GM12801 (cell line): ENCODE results near the gene CCHCR1.

Experiments
- TF ChIP-seq, protein P1 (sequence below): IDR thresholded peaks from one replicate; pipeline ENCODE4 v1.5.1; 2011; ENCODE audit warnings: control low read depth; ENCODE audit not compliant: insufficient read length; ENCODE audit errors: extremely low read depth

The CCHCR1 gene

DNA sequence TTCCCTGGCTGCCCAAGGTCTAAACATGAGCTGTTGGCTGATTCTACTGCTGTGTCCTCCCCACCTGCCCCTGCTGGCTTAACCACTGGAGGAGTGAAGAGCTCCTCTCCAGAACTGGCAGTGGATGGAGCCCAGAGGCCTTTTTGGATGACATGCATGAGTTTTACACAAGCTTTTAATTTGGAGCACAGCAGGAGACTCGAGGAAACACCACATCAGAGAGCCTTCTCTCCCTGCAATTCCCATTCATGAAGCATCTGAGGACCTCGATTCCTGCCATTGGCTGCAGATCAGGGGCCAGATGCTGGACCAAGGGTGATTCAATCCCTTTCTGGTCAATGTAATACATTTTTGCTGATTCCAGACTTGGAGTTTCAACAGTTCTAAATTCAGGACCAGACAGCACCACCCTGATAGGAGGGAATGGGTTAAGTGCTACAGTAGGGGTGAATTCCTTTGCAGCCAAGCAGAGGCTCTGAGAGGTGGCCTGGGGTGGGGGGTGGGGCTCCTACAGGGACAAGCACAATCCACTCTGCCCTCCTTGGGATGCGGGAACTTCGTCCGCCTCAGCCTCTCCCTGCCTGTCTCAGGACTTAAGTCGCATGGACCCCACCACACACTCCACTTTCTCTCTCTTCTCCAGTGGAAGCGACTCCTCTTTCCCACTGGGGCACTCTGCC, 43.6 kb downstream of the CCHCR1 start:
- TF ChIP-seq, protein P1, sequence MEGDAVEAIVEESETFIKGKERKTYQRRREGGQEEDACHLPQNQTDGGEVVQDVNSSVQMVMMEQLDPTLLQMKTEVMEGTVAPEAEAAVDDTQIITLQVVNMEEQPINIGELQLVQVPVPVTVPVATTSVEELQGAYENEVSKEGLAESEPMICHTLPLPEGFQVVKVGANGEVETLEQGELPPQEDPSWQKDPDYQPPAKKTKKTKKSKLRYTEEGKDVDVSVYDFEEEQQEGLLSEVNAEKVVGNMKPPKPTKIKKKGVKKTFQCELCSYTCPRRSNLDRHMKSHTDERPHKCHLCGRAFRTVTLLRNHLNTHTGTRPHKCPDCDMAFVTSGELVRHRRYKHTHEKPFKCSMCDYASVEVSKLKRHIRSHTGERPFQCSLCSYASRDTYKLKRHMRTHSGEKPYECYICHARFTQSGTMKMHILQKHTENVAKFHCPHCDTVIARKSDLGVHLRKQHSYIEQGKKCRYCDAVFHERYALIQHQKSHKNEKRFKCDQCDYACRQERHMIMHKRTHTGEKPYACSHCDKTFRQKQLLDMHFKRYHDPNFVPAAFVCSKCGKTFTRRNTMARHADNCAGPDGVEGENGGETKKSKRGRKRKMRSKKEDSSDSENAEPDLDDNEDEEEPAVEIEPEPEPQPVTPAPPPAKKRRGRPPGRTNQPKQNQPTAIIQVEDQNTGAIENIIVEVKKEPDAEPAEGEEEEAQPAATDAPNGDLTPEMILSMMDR: no peak

DNA sequence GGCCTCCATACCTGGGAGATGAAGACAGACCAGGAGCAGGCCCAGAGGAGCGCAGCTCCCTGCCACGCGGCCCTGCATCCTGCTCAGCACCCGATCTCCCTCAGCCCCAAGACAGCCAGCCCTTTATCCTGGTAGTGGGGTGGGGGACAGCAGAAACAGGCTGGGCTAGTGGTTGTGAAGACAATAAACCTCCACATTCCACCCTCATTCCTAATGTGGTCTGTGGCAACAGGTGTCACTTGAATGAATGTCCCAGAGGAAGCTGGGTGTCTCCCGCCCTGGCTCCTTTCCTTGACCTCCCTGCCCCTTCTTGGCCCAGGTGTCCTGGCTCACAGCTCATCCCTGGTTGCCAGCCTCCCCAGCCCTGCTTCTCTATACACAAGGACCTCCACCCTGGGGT, 45.1 kb downstream of the CCHCR1 start, which contains the start of gene C6orf15:
TSS of gene C6orf15 (minus strand) at position 98 of the 400 bp plus-strand sequence. CDS start at position 78, 20 bp downstream.
- TF ChIP-seq, protein P1: no peak

DNA sequence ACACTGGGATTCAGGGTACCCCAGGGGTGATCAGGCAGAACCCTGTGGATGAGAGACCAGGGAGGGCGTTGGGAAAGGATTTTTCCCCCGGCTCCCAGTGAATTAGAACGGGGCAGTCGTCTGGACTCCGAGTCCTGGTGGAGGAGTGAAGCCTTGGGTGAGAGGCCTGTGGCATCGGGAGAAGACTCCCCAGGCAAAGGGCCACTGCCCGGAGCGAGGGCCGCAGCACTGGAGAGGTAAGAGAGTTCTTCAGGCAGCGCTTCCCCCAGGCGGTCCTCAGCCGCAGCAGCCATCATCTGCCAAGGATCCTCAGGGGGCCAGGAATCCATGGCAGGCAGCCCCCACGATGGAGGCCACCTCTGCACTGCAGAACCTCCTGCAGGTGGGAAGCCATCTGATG, 45.9 kb downstream of the CCHCR1 start:
- TF ChIP-seq, protein P1: no peak

DNA sequence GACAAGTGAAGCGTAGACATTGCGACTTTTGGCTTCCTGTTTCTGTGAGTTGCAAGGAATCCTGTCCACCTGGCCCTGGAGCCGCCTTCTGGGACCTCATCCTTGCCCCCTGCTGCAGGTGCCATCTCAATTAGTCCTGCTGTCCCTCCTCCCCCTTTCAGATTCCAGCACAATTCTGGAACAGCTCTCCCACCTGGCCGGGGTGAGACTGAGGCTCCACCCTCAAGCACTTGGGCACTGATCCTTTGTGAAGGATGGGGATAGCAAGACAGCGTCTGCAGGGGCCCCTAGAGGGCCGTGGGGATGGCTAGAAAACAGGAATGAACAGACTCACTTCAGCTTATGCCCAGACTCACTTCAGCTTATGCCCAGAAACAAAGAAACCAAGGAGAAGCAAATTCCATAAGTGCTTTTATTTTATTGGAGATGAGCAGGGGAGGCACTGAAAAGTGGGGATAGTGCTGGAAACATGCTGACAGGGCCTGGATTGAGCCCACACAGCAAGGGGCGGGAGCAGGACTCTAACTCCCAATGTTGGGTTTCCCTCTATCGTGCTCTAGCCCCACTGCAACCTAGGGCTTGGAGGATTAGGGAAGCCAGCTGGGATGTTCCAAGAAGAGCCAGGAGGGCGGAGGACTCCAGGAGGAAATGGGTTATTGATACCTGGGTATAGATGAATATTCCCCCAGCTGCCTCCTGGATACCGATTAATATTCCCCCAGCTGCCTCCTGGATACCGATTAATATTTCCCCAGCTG, 46.6 kb downstream of the CCHCR1 start:
- TF ChIP-seq, protein P1: no peak

DNA sequence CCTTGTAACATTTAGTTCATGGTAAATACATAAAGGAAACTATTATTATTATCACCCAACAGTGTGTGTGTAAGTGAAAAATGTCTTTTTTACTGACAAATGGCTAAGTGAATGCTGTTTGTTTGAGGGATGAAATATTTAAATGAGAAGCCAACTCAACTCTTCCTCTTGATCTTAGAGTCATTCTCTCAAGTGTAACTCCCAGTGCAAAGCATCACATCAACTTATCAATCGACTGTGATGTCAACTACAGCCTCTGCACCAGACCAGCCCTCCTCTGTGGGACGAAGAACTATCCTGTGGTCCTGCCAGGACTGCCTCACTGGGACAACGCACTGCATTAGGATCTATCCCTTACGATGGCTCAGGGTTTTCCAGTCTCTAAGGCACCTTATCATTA, 50.5 kb downstream of the CCHCR1 start:
- TF ChIP-seq, protein P1: no peak

DNA sequence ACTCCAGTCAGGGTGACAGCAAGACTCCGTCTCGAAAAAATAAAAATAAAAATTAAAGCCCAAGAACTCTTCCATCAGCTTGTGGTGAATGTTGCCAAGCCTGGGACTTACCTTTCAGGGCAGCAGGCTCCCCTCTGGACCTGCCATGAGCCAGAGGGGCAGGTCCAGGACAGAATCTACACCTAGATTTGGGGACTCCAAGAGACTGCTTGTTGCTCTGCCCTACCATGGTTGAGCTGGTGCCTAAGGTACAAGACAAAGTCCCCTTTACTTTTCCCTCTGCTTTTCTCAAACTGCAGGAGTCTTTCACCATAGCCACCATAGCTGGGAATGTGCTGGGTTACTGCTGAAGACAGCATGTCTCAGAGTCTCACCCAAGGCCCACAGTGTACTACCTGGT, 54.5 kb downstream of the CCHCR1 start:
- TF ChIP-seq, protein P1: no peak

DNA sequence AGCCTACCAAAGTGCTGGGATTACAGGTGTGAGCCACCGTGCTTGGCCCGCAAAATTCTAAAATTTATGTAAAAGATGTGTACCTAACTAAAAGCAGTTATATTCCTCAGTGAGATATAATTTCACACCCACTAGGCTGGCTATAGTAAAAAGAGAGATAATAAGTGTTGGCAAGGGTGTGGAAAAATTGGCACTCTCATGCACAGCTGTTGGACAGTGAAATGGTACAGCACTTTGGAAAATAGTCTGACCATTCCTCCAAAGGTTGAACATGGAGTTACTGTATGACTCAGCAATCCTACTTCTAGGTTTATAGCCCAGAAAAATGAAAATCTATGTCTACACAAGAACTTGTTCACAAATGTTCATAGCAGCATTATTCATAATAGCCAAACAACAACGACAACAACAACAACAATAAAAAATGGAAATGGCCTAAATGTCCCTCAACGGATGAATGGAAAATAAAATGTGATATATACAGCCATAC, 59.1 kb downstream of the CCHCR1 start:
- TF ChIP-seq, protein P1: no peak
